ENCODE measurements around the gene TMEM176A.

The TMEM176A gene

GRCh38 chr7:150830937-150831336 is 30.4 kb downstream of the TMEM176A start:
- no peak overlapping the region for H3K9ac ChIP-seq (ENCODE audit: insufficient read length)
- no peaks in the 10 kb centered on the region for H3K9me3 ChIP-seq (ENCODE audit: low read depth, low read length)
- DNase-seq (ENCODE audit: low read depth, low spot score), result no peak

GRCh38 chr7:150831851-150832250 is 31.3 kb downstream of the TMEM176A start:
- H3K9me3 ChIP-seq (ENCODE audit: low read depth, low read length), result no peaks in the 10 kb centered on the region
- no peaks in the 10 kb centered on the region for H3K36me3 ChIP-seq (ENCODE audit: insufficient read depth, low read length)
- H3K9ac ChIP-seq (ENCODE audit: insufficient read length), result no peak overlapping the region
- H3K4me3 ChIP-seq, result no peak overlapping the region
- H3K27ac ChIP-seq, result no peak overlapping the region
- no peak for DNase-seq (ENCODE audit: low read depth, low spot score)
- TF ChIP-seq POLR2AphosphoS5 (IDR thresholded peaks at IDR 0.05; ENCODE audit: borderline replicate concordance, low read depth, low read length) (no peak), EZH2 (IDR thresholded peaks at IDR 0.05) (no peak), FOXP2 (optimal IDR thresholded peaks at IDR 0.05; ENCODE audit: control extremely low read depth, extremely low read length, insufficient read depth) (no peak)

More at GRCh38 chr7:150830937-150831336, 30.4 kb downstream of the TMEM176A start:
- Histone ChIP-seq H3K27ac (no peak overlapping the region), H3K36me3 (ENCODE audit: insufficient read depth, low read length) (no peaks in the 10 kb centered on the region), H3K4me3 (no peak overlapping the region)
- TF ChIP-seq FOXP2 (optimal IDR thresholded peaks at IDR 0.05; ENCODE audit: control extremely low read depth, extremely low read length, insufficient read depth) (no peak), EZH2 (IDR thresholded peaks at IDR 0.05) (no peak), POLR2AphosphoS5 (IDR thresholded peaks at IDR 0.05; ENCODE audit: borderline replicate concordance, low read depth, low read length) (no peak)

GRCh38 chr7:150835019-150835418 is 34.5 kb downstream of the TMEM176A start:
- TF ChIP-seq POLR2AphosphoS5 (IDR thresholded peaks at IDR 0.05; ENCODE audit: borderline replicate concordance, low read depth, low read length), result no peak
- no peak overlapping the region for H3K4me3 ChIP-seq
- DNase-seq (ENCODE audit: low read depth, low spot score), result no peak
- H3K9me3 ChIP-seq (ENCODE audit: low read depth, low read length), result no peaks in the 10 kb centered on the region
- H3K27ac ChIP-seq, result no peak overlapping the region
- no peak overlapping the region for H3K9ac ChIP-seq (ENCODE audit: insufficient read length)
- no peaks in the 10 kb centered on the region for H3K36me3 ChIP-seq (ENCODE audit: insufficient read depth, low read length)

GRCh38 chr7:150835702-150836280 is 35.2 kb downstream of the TMEM176A start:
- no peak overlapping the region for H3K9ac ChIP-seq (ENCODE audit: insufficient read length)

GRCh38 chr7:150838965-150839650 is 38.5 kb downstream of the TMEM176A start:
- Histone ChIP-seq H3K9me3 (ENCODE audit: low read depth, low read length) (no peaks in the 10 kb centered on the region), H3K9ac (ENCODE audit: insufficient read length) (no peak overlapping the region), H3K4me3 (no peak overlapping the region), H3K36me3 (ENCODE audit: insufficient read depth, low read length) (no peaks in the 10 kb centered on the region), H3K27ac (no peak overlapping the region)
- no peak for DNase-seq (ENCODE audit: low read depth, low spot score)
- TF ChIP-seq FOXP2 (optimal IDR thresholded peaks at IDR 0.05; ENCODE audit: control extremely low read depth, extremely low read length, insufficient read depth) (no peak), POLR2AphosphoS5 (IDR thresholded peaks at IDR 0.05; ENCODE audit: borderline replicate concordance, low read depth, low read length) (no peak), EZH2 (IDR thresholded peaks at IDR 0.05) (no peak)

More at GRCh38 chr7:150835702-150836280, 35.2 kb downstream of the TMEM176A start:
- Histone ChIP-seq H3K27ac (no peak overlapping the region), H3K4me3 (no peak overlapping the region), H3K36me3 (ENCODE audit: insufficient read depth, low read length) (no peaks in the 10 kb centered on the region), H3K9me3 (ENCODE audit: low read depth, low read length) (no peaks in the 10 kb centered on the region)
- TF ChIP-seq POLR2AphosphoS5 (IDR thresholded peaks at IDR 0.05; ENCODE audit: borderline replicate concordance, low read depth, low read length), result no peak
- TF ChIP-seq EZH2 (IDR thresholded peaks at IDR 0.05), result no peak
- no peak for TF ChIP-seq FOXP2 (optimal IDR thresholded peaks at IDR 0.05; ENCODE audit: control extremely low read depth, extremely low read length, insufficient read depth)
- no peak for DNase-seq (ENCODE audit: low read depth, low spot score)

- no peak for TF ChIP-seq FOXP2 (optimal IDR thresholded peaks at IDR 0.05; ENCODE audit: control extremely low read depth, extremely low read length, insufficient read depth)
- no peak for TF ChIP-seq EZH2 (IDR thresholded peaks at IDR 0.05)
- TF ChIP-seq POLR2AphosphoS5 (IDR thresholded peaks at IDR 0.05; ENCODE audit: borderline replicate concordance, low read depth, low read length), result no peak
- DNase-seq (ENCODE audit: low read depth, low spot score), result no peak
- H3K27ac ChIP-seq, result no peak overlapping the region
- no peaks in the 10 kb centered on the region for H3K9me3 ChIP-seq (ENCODE audit: low read depth, low read length)
- no peak overlapping the region for H3K4me3 ChIP-seq
- no peaks in the 10 kb centered on the region for H3K36me3 ChIP-seq (ENCODE audit: insufficient read depth, low read length)
- no peak overlapping the region for H3K9ac ChIP-seq (ENCODE audit: insufficient read length)
These were observed 41.4 kb downstream of the TMEM176A start for GRCh38 chr7:150842018-150842417.

GRCh38 chr7:150842716-150843115 is 42.1 kb downstream of the TMEM176A start:
- TF ChIP-seq POLR2AphosphoS5 (IDR thresholded peaks at IDR 0.05; ENCODE audit: borderline replicate concordance, low read depth, low read length) (no peak), EZH2 (IDR thresholded peaks at IDR 0.05) (no peak), FOXP2 (optimal IDR thresholded peaks at IDR 0.05; ENCODE audit: control extremely low read depth, extremely low read length, insufficient read depth) (no peak)
- Histone ChIP-seq H3K9me3 (ENCODE audit: low read depth, low read length) (no peaks in the 10 kb centered on the region), H3K9ac (ENCODE audit: insufficient read length) (no peak overlapping the region), H3K36me3 (ENCODE audit: insufficient read depth, low read length) (no peaks in the 10 kb centered on the region), H3K4me3 (no peak overlapping the region), H3K27ac (no peak overlapping the region)
- DNase-seq (ENCODE audit: low read depth, low spot score), result no peak

GRCh38 chr7:150845421-150845861 is 44.9 kb downstream of the TMEM176A start:
- DNase-seq (ENCODE audit: low read depth, low spot score), result no peak
- Histone ChIP-seq H3K4me3 (no peak overlapping the region), H3K36me3 (ENCODE audit: insufficient read depth, low read length) (no peaks in the 10 kb centered on the region), H3K27ac (no peak overlapping the region), H3K9ac (ENCODE audit: insufficient read length) (no peak overlapping the region), H3K9me3 (ENCODE audit: low read depth, low read length) (no peaks in the 10 kb centered on the region)
- no peak for TF ChIP-seq POLR2AphosphoS5 (IDR thresholded peaks at IDR 0.05; ENCODE audit: borderline replicate concordance, low read depth, low read length)
- no peak for TF ChIP-seq EZH2 (IDR thresholded peaks at IDR 0.05)
- no peak for TF ChIP-seq FOXP2 (optimal IDR thresholded peaks at IDR 0.05; ENCODE audit: control extremely low read depth, extremely low read length, insufficient read depth)
